ENCODE measurements around the gene METTL15.
"Not testable (repeated sequence)": the region's sequence is repeated elsewhere in the genome, so short reads cannot be mapped to it uniquely, and the experiment has no call there.

METTL15 gene

GRCh38 chr11:28110821-28111200, 2.6 kb downstream of the METTL15 start:
- DNase-seq = no peak

GRCh38 chr11:28114116-28114515, 5.9 kb downstream of the METTL15 start:
- DNase-seq = no peak

GRCh38 chr11:28114731-28115130, 6.5 kb downstream of the METTL15 start:
- DNase-seq = no peak

GRCh38 chr11:28117712-28118111, 9.5 kb downstream of the METTL15 start:
- no peak for DNase-seq

- DNase-seq = no peak
Observed at GRCh38 chr11:28123151-28123581, 15.0 kb downstream of the METTL15 start.

- DNase-seq = no peak
Observed at GRCh38 chr11:28132548-28132947, 24.4 kb downstream of the METTL15 start.

- DNase-seq = no peak
Observed at GRCh38 chr11:28133146-28133545, 25.0 kb downstream of the METTL15 start.

- not testable (repeated sequence) for DNase-seq
Observed at GRCh38 chr11:28136157-28136556, 28.0 kb downstream of the METTL15 start.

- no peak for DNase-seq
Observed at GRCh38 chr11:28137366-28137765, 29.2 kb downstream of the METTL15 start.

GRCh38 chr11:28137832-28138231, 29.6 kb downstream of the METTL15 start:
- DNase-seq = no peak

GRCh38 chr11:28139841-28140415, 31.7 kb downstream of the METTL15 start:
- no peak for DNase-seq

- no peak for DNase-seq
Observed at GRCh38 chr11:28140689-28141455, 32.7 kb downstream of the METTL15 start.

- DNase-seq = no peak
Observed at GRCh38 chr11:28142724-28143123, 34.5 kb downstream of the METTL15 start.

GRCh38 chr11:28144808-28145207, 36.6 kb downstream of the METTL15 start:
- no peak for DNase-seq

- no peak for DNase-seq
Observed at GRCh38 chr11:28146123-28146751, 38.0 kb downstream of the METTL15 start.

- DNase-seq = no peak
Observed at GRCh38 chr11:28152743-28153142, 44.6 kb downstream of the METTL15 start.

- DNase-seq = no peak
Observed at GRCh38 chr11:28153586-28153985, 45.4 kb downstream of the METTL15 start.

- no peak for DNase-seq
Observed at GRCh38 chr11:28168718-28169117, 60.5 kb downstream of the METTL15 start.

GRCh38 chr11:28169816-28170215, 61.6 kb downstream of the METTL15 start:
- DNase-seq = no peak

- no peak for DNase-seq
Observed at GRCh38 chr11:28170759-28171158, 62.6 kb downstream of the METTL15 start.

- DNase-seq = no peak
Observed at GRCh38 chr11:28176351-28176750, 68.2 kb downstream of the METTL15 start.

- DNase-seq = no peak
Observed at GRCh38 chr11:28195449-28195848, 87.3 kb downstream of the METTL15 start.

GRCh38 chr11:28209906-28210305, 101.7 kb downstream of the METTL15 start:
- no peak for DNase-seq

GRCh38 chr11:28222063-28222462, 113.9 kb downstream of the METTL15 start:
- DNase-seq = not testable (repeated sequence)
